CD4-positive, alpha-beta T cell treated with Interleukin-17A for 4 hours (primary cell): ENCODE results near the gene STK39.

ENCODE experiments used
- DNase-seq: peaks from one replicate; pipeline ENCODE4 v3.0.0-alpha.2; 2020; ENCODE audit warnings: mixed read lengths

Gene STK39

GRCh38 chr2:167944825-167945659 is 302.4 kb downstream of the STK39 start:
- no peak for DNase-seq

- no peak for DNase-seq
Measured at GRCh38 chr2:167943897-167944296, 303.5 kb downstream of the STK39 start.

DNA sequence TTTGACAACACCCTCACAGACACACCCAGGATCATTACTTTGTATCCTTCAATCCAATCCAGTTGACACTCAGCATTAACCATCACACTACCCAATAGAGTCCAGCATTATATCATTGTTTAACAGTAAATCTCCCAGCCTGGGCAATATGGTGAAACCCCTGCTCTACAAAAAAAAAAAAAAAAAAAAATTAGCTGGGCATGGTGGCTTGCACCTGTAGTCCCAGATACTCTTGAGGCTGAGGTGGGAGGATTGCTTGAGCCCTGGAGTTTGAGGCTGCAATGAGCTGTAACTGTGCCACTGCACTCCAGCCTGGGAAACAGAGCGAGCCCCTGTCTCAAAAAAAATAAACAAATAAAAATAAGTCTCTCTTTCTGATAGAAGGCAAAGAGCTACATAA is 304.0 kb downstream of the STK39 start:
- no peak for DNase-seq

DNA sequence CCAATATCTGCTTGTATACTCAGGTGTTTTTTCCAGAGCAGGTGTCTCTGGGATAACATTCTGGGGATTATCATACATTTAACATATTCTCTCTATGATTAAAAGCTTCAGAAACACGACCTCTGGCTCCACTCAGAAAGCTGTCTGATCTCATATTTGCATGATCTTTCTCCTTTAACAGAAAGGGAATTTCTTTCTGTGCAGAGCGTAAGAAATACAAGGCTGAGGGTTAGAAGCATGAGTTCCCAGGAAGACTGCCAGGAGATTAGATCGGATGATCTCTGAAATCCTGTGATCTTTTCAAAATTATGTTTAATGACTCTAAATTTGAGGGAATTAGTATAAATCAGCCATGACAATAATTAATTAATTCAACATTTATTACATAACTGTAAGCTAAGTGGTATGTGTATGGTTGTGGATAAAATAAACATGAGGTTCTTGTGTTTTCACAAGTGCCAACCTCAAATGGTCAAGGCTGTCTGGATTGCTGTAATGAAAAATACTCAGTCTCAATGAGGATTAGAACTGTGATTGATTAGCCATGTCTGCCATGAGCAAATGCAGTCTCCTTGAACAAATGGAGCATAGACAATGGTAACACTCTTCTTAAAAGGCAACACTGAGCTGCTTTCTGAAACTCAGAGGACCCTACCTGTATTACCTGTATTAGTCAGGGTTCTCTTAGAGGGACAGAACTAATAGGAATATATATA is 304.9 kb downstream of the STK39 start:
- no peak for DNase-seq

- DNase-seq: no peak
Measured at GRCh38 chr2:167941604-167942003, 305.8 kb downstream of the STK39 start.

GRCh38 chr2:167940734-167941507 is 306.5 kb downstream of the STK39 start:
- no peak for DNase-seq

- no peak for DNase-seq
Measured at GRCh38 chr2:167940346-167940725, 307.1 kb downstream of the STK39 start.

DNA sequence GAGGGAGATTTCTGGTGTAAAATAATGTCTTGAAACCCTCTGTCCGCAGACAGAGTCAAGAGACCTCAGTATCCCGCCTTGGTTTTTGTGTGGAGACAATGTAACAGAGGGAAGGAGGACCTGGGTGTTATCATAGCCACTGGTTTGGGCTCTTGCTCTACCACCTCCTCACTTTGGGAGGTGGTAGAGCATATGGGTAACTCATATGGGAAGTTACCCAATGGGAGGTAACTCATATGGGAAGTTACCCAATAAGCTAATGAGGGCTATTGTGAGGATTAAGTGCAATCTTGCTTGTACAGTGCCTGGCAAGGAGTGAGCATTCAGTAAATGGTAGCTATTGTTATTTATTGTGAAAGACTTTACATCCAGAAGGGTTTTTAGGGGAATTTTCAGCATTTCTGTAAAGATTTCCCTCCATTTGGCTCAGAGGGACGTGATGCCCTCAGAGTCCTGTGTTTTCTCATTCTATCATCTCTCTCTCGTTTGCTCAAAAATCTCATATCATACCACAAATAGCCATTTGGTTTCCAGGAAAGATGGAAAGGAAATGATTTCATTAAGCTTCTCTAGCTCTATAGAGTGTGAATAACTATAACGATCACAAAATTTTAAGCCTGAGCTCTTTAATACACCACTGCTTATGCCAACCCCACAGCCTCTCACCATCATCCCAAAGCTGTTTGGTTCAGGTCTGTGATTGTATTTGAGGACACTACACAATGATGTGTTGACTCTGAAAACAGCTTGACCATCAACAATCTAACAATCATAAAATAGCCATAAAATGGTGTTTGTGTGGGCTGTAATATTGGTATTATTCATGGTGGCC is 307.7 kb downstream of the STK39 start:
- DNase-seq: no peak

DNA sequence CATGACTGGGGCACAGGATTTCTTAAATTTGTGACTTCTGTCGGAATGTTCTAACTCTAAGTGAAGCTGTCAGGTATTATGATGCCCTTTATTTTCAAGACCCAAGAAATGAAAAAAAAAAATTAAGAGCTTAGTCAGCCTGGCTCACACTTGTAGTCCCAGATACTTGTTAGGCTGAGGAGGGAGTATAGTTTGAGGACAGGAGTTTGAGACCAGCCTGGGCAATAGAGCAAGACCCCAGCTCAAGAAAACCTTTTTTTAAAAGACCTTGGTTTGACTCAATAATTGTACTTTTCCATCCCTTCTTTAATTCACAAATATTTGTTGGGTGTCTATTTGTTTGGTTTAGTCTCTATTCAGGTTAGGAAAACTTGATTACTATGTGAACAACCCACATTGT is 310.0 kb downstream of the STK39 start:
- DNase-seq: no peak

DNA sequence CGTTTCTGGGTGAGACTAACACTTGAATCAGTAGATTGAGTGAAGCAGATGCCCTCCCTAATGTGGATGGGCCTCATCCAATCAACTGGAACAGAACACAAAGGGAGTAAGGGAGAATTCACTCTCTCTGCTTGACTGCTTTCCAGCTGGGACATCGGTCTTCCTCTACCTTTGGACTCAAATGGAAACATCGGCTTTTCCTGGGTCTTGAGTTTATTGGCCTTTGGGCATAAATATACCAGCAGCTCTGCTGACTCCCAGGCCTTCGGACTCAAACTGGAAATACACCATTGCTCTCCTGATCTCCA is 311.6 kb downstream of the STK39 start:
- DNase-seq: no peak

GRCh38 chr2:167933097-167933814 is 314.1 kb downstream of the STK39 start:
- no peak for DNase-seq

DNA sequence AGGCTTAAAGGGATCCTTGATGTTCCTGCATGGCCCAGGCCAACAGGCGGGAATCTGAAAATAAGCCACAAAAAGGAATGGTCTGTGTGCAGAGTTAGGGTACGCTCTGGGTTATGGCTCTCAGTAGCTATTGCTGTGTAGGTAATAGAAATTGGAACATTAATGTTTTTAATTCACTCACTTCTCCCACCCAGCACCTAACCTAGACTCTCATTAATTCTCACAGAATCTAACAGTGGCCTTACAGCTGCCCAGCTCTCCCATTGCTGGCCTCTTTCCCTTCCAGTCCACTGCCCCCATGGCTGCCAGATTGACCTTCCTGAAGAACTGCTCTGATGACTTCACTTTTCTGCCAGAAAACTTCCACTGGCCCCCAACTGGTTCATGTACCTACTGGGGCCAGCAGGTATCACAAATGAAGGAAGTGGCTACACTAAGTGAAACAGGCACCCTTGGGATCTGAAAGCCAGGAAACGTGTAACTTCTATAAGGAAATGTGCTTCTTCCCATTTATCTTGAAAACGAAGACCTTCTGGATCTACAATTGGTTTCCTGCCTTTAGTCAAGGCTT is 315.2 kb downstream of the STK39 start:
- DNase-seq: no peak

DNA sequence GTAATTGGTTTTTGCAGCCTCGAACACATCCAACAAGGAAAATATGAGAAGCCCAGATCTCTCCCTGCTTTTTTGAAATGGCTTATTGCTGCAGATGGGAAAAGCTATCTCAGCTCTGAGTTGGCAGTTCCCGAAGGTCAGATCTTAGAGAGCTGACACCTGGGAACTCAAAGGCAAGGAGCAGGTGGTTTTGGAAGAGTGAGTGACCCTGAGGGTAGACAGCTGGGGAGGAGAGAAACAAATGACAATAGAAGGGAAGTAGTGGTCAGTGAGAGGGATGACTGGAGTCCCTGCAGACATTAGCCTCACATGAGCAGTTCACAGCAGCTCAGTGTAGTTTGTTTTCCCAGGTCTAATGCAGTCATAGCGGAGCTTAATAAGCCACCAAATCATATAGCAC is 317.9 kb downstream of the STK39 start:
- no peak for DNase-seq

GRCh38 chr2:167928434-167928833 is 319.0 kb downstream of the STK39 start:
- DNase-seq: no peak

- DNase-seq: no peak
Measured at GRCh38 chr2:167925758-167926157, 321.6 kb downstream of the STK39 start.

- no peak for DNase-seq
Measured at GRCh38 chr2:167924556-167924955, 322.8 kb downstream of the STK39 start.

GRCh38 chr2:167916756-167917155 is 330.6 kb downstream of the STK39 start:
- no peak for DNase-seq

DNA sequence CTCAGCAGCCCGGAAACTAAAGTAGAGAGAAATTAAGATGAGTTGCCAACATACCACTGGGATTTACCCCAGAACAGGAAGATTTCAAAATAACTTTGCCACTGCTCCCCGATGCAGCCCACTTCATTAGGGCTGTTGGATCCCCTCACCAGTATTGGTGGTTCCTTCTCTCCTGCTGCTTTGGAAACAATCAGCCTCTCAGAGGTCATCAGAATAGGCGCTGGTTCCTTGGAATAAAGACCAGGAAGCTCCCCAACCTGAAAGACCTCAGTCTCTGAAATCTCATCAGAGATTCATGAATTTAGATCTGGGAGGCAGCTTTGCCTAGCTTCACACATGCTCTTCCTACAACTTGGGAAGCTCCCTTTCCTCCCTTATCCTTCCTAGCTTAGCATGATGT is 332.4 kb downstream of the STK39 start:
- no peak for DNase-seq

DNA sequence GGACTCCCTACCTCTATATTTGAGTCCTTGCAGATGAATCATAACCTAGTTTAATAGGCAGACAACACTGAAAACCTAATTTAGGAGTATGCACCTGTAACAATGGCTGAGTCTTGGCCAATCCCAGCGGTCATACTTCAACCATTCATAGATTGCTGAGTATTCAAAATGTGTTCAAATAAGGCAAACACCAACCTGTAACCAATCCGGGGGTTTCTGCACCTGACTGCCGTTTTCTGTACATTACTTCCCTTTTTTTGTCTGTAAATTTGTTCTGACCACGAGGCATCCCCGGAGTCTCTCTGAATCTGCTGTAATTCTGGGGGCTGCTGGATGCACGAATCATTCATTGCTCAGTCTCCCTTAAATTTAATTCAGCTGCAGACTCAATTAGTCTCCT is 338.6 kb downstream of the STK39 start:
- no peak for DNase-seq

GRCh38 chr2:167905668-167906067 is 341.7 kb downstream of the STK39 start:
- no peak for DNase-seq
